A549 (cell line): ENCODE results near the gene DYNC2H1. TPM values are rescaled to one million over a fixed set of nuclear protein-coding genes. Genes with fewer than 3 reads are reported as not detected.

Experiments used
- ATAC-seq, 2 experiments: fragments of 200-7000 bp in 1 of 2; fragments of >200 bp in 1 of 2; cut with Nextera tagmentation in 1 of 2; cut with Tn5 transposase in 1 of 2; 3 replicates each; pipeline versions ENCODE4 v1.8.0 to v1.9.1; 2018 to 2020; ENCODE audit warnings: mild to moderate bottlenecking in 1 of 2, moderate library complexity in 1 of 2
- CTCF ChIA-PET: fragments of 300-600 bp; sonication (Branson Sonifier 250); formaldehyde crosslinking; extraction: SDS; loops from one replicate; lab custom pipeline; 2021; ENCODE audit warnings: antibody characterized with exemption, inconsistent platforms; lab: Yijun Ruan, JAX
- POLR2A ChIA-PET: fragments of 350-600 bp; formaldehyde crosslinking; extraction: SDS; loops from one replicate; lab custom pipeline; 2021; ENCODE audit warnings: antibody characterized with exemption, inconsistent platforms; lab: Yijun Ruan, JAX
- DNase-seq, 2 experiments: peaks; one replicate each; pipeline versions ENCODE4 v3.0.0 to v3.0.0-alpha.2; 2011 to 2016; ENCODE audit warnings: low read depth in 1 of 2, low spot score in 1 of 2
- FAIRE-seq: peaks from 2 replicates; lab custom pipeline; 2011; peaks lifted over from hg19 to GRCh38; lab: Jason Lieb, UNC
- H3K27ac ChIP-seq, 2 experiments: fragments of >200 bp; sonication (Bioruptor Twin); formaldehyde crosslinking; 3 replicates each; pipeline ENCODE4 v1.5.1; 2016 to 2017
- H3K4me1 ChIP-seq: fragments of >200 bp; sonication (Bioruptor Twin); formaldehyde crosslinking; 3 replicates; pipeline ENCODE4 v1.6.1; 2016
- H3K4me2 ChIP-seq: fragments of >200 bp; sonication (Bioruptor Twin); formaldehyde crosslinking; 3 replicates; pipeline ENCODE4 v1.6.1; 2016
- H3K4me3 ChIP-seq: fragments of >200 bp; sonication (Bioruptor Twin); formaldehyde crosslinking; 3 replicates; pipeline ENCODE4 v1.5.1; 2016
- H3K9me3 ChIP-seq: fragments of >200 bp; sonication (Bioruptor Twin); formaldehyde crosslinking; 3 replicates; pipeline ENCODE4 v1.6.1; 2016
- BCL3 ChIP-seq: fragments of >200 bp; sonication (Bioruptor Twin); formaldehyde crosslinking; IDR thresholded peaks from 3 replicates; pipeline ENCODE4 v1.6.1; 2016
- CBX2 ChIP-seq: fragments of 200-600 bp; sonication (generic); IDR thresholded peaks from 2 replicates; pipeline ENCODE4 v1.6.1; 2016; ENCODE audit warnings: low read depth, mild to moderate bottlenecking, borderline replicate concordance
- CEBPB ChIP-seq, 2 experiments: fragments of >200 bp in 1 of 2; sonication (Bioruptor Twin) in 1 of 2; formaldehyde crosslinking in 1 of 2; IDR thresholded peaks; 2 replicates each; pipeline ENCODE4 v1.6.1; 2012 to 2016
- CHD2 ChIP-seq: fragments of 150-350 bp; IDR thresholded peaks from 2 replicates; pipeline ENCODE4 v1.6.1; 2014; ENCODE audit warnings: low read length; ENCODE audit not compliant: partially characterized antibody
- EHF ChIP-seq: fragments of 250-450 bp; sonication (Bioruptor Pico); IDR thresholded peaks from 2 replicates; pipeline ENCODE4 v1.5.0; 2020; ENCODE audit warnings: mild to moderate bottlenecking
- EHMT2 ChIP-seq: fragments of 200-600 bp; sonication (generic); IDR thresholded peaks from 2 replicates; pipeline ENCODE4 v1.6.1; 2016; ENCODE audit warnings: antibody characterized with exemption, low read depth, mild to moderate bottlenecking, moderate library complexity
- FOSL2 ChIP-seq, 2 experiments: fragments of 450-650 bp in 1 of 2; fragments of >200 bp in 1 of 2; sonication (Bioruptor Twin) in 1 of 2; formaldehyde crosslinking; IDR thresholded peaks; 2 replicates each; pipeline versions ENCODE4 v1.5.0 to v1.6.1; 2016 to 2020; ENCODE audit warnings: mild to moderate bottlenecking in 1 of 2, moderate library complexity in 1 of 2
- GATA3 ChIP-seq: IDR thresholded peaks from 2 replicates; pipeline ENCODE4 v1.6.1; 2012; ENCODE audit warnings: borderline replicate concordance
- HDAC2 ChIP-seq: fragments of 200-600 bp; sonication (generic); IDR thresholded peaks from 2 replicates; pipeline ENCODE4 v1.6.1; 2016
- HOXB13 ChIP-seq: fragments of 250-450 bp; sonication (Bioruptor Pico); IDR thresholded peaks from 2 replicates; pipeline ENCODE4 v1.5.0; 2020; ENCODE audit warnings: low read depth, mild to moderate bottlenecking, moderate library complexity
- HOXB5 ChIP-seq: fragments of 250-450 bp; sonication (Bioruptor Pico); IDR thresholded peaks from 2 replicates; pipeline ENCODE4 v1.5.0; 2020; ENCODE audit warnings: mild to moderate bottlenecking, moderate library complexity
- JUN ChIP-seq, 2 experiments: fragments of >200 bp; sonication (Bioruptor Twin); formaldehyde crosslinking; IDR thresholded peaks; 2 replicates in 1 of 2; 3 replicates in 1 of 2; pipeline ENCODE4 v1.6.1; 2016 to 2017
- MAFK ChIP-seq: fragments of 450-650 bp; IDR thresholded peaks from 2 replicates; pipeline ENCODE4 v1.6.1; 2014; ENCODE audit not compliant: partially characterized antibody
- MAX ChIP-seq: IDR thresholded peaks from 2 replicates; pipeline ENCODE4 v1.6.1; 2012
- NR3C1 ChIP-seq: fragments of >200 bp; sonication (Bioruptor Twin); formaldehyde crosslinking; IDR thresholded peaks from 3 replicates; pipeline ENCODE4 v1.6.1; 2017
- PHF8 ChIP-seq: fragments of 200-600 bp; sonication (generic); IDR thresholded peaks from 2 replicates; pipeline ENCODE4 v1.6.1; 2016; ENCODE audit warnings: low read depth, mild to moderate bottlenecking, antibody characterized with exemption, moderate library complexity, borderline replicate concordance
- POLR2AphosphoS2 ChIP-seq: conservative IDR thresholded peaks from 2 replicates; pipeline ENCODE4 v1.6.1; 2012; ENCODE audit warnings: low read length, improper control_type of control experiment, inconsistent platforms
- RCOR1 ChIP-seq: fragments of 150-350 bp; IDR thresholded peaks from 2 replicates; pipeline ENCODE4 v1.6.1; 2014; ENCODE audit warnings: antibody characterized with exemption, low read length, low read depth
- REST ChIP-seq: fragments of 200-600 bp; sonication (generic); IDR thresholded peaks from 2 replicates; pipeline ENCODE4 v1.6.1; 2016; ENCODE audit warnings: antibody characterized with exemption, mild to moderate bottlenecking, moderate library complexity
- RNF2 ChIP-seq: fragments of 200-600 bp; sonication (generic); IDR thresholded peaks from 2 replicates; pipeline ENCODE4 v1.6.1; 2016; ENCODE audit warnings: low read depth, mild to moderate bottlenecking, antibody characterized with exemption, moderate library complexity, borderline replicate concordance
- SMC3 ChIP-seq: fragments of >200 bp; sonication (Bioruptor Twin); formaldehyde crosslinking; IDR thresholded peaks from 3 replicates; pipeline ENCODE4 v1.6.1; 2018; ENCODE audit warnings: inconsistent platforms
- SREBF2 ChIP-seq: fragments of 450-650 bp; IDR thresholded peaks from 2 replicates; pipeline ENCODE4 v1.6.1; 2014; ENCODE audit warnings: mild to moderate bottlenecking, moderate library complexity
- TFCP2L1 ChIP-seq: fragments of 250-450 bp; sonication (Bioruptor Pico); IDR thresholded peaks from 2 replicates; pipeline ENCODE4 v1.5.0; 2021; ENCODE audit warnings: mild to moderate bottlenecking
- TP53 ChIP-seq: fragments of 250-450 bp; sonication (Bioruptor Pico); IDR thresholded peaks from 2 replicates; pipeline ENCODE4 v1.5.0; 2021; ENCODE audit warnings: mild to moderate bottlenecking, moderate library complexity
- ZC3H11A ChIP-seq: fragments of 450-650 bp; IDR thresholded peaks from 2 replicates; pipeline ENCODE4 v1.6.1; 2014; ENCODE audit warnings: antibody characterized with exemption, mild to moderate bottlenecking
- ZFP36 ChIP-seq: fragments of 450-650 bp; IDR thresholded peaks from 2 replicates; pipeline ENCODE4 v1.6.1; 2014; ENCODE audit warnings: borderline replicate concordance; ENCODE audit not compliant: partially characterized antibody
- WGBS: methylation state at CpG from one replicate; pipeline ENCODE4 v1.1.6; 2017; ENCODE audit errors: missing lambda C conversion rate; 5-methylcytosine and 5-hydroxymethylcytosine counted together
- polyA plus RNA-seq, 4 experiments: library from polyadenylated mRNA; depleted of rRNA in 3 of 4; stranded (reverse); fragments of >200 nt; fragmentation: RNase III in 1 of 4; extraction: RNeasy Plus Mini Kit Qiagen cat#74134 plus additional on column Dnase treatment in 1 of 4; gene quantifications; 2 replicates in 3 of 4; 3 replicates in 1 of 4; pipeline ENCODE4 v1.2.3, GENCODE V29; 2011 to 2017

Gene DYNC2H1
- polyA plus RNA-seq, 2 of the 4 experiments (the other 2 are of a cell fraction) = 4.9 to 14.8 TPM

GRCh38 chr11:103525069-103525468 lies 415.8 kb downstream of the DYNC2H1 start:
- TF ChIP-seq BCL3 (no peak), HOXB13 (no peak), GATA3 (no peak), TP53 (CRISPR knock-in tag) (no peak), POLR2AphosphoS2 (no peak), JUN (IDR thresholded peaks at IDR 0.05) (no peak), RCOR1 (no peak), NR3C1 (no peak), SREBF2 (no peak), EHMT2 (no peak), PHF8 (no peak), SMC3 (no peak)
- TF ChIP-seq, all 56 proteins: peak for 0
- CTCF ChIA-PET = no interaction called here
- POLR2A ChIA-PET = no interaction called here
- no peak overlapping the region for H3K4me3 ChIP-seq
- FAIRE-seq (no peak), DNase-seq (no peak), ATAC-seq (no peak; a peak in 1 of 6 replicates)
- peak overlapping the region in 1 of 2 experiments; percentile 22; a peak in 2 of 6 replicates for H3K27ac ChIP-seq
- H3K4me1 ChIP-seq = peaks cover 29% of the 10 kb centered on the region
- 36% methylated on average over 2 of the region's 2 CpGs for WGBS
- H3K4me2 ChIP-seq = peak overlapping the region; percentile 9; the same call in 1 of the 3 replicates
- no peaks in the 10 kb centered on the region for H3K9me3 ChIP-seq

- ChIA-PET CTCF (interaction anchor here (1.2 kb wide), 1 partner anchor 16 kb away, joined by 3 read pairs; no protein-coding TSS in a partner anchor), POLR2A (no interaction called here)
- Histone ChIP-seq H3K4me2 (no peak overlapping the region), H3K4me1 (peaks cover 54% of the 10 kb centered on the region), H3K4me3 (no peak overlapping the region), H3K9me3 (no peaks in the 10 kb centered on the region), H3K27ac (peak overlapping the region; percentile 23 to 80; a peak in 3 of 6 replicates)
- FAIRE-seq (no peak), DNase-seq (no peak), ATAC-seq (no peak)
- TF ChIP-seq SMC3 (no peak), CEBPB (IDR thresholded peaks at IDR 0.05) (peak in 1 of 2 experiments; percentile 66; a peak in 3 of 4 replicates), MAFK (no peak), CBX2 (no peak)
- 57% methylated on average over 3 of the region's 3 CpGs for WGBS
These were observed 418.8 kb downstream of the DYNC2H1 start for GRCh38 chr11:103528046-103528445.

- ChIA-PET POLR2A (no interaction called here), CTCF (interaction anchor here (0.9 to 1.2 kb wide), 2 partner anchors 8 to 16 kb away, joined by 3 read pairs; no protein-coding TSS in a partner anchor)
- no peak for DNase-seq
- no peak for FAIRE-seq
- Histone ChIP-seq H3K4me2 (peak overlapping the region; percentile 67), H3K4me1 (peaks cover 54% of the 10 kb centered on the region), H3K9me3 (no peaks in the 10 kb centered on the region), H3K4me3 (no peak overlapping the region), H3K27ac (peak overlapping the region; percentile 23 to 80; a peak in 5 of 6 replicates)
- ATAC-seq = no peak
- TF ChIP-seq TFCP2L1 (CRISPR knock-in tag) (no peak), JUN (IDR thresholded peaks at IDR 0.05) (no peak), REST (no peak), CHD2 (no peak), ZC3H11A (no peak), EHF (CRISPR knock-in tag) (no peak), PHF8 (no peak), HOXB5 (CRISPR knock-in tag) (no peak), HDAC2 (no peak), SMC3 (no peak), MAX (no peak), RNF2 (no peak), CBX2 (no peak), FOSL2 (IDR thresholded peaks at IDR 0.05) (no peak), FOSL2 (CRISPR knock-in tag; IDR thresholded peaks at IDR 0.05) (no peak), EHMT2 (no peak), ZFP36 (no peak)
- WGBS = 10% methylated on average over 1 of the region's 2 CpGs
These were observed 419.4 kb downstream of the DYNC2H1 start for GRCh38 chr11:103528596-103528995.
